K562 (cell line): ENCODE measurements around the gene RFPL4A. TPM values are rescaled to one million over a fixed set of nuclear protein-coding genes. Genes with fewer than 3 reads are reported as not detected.
"Not testable (repeated sequence)": the region's sequence is repeated elsewhere in the genome, so short reads cannot be mapped to it uniquely, and the experiment has no call there.

ENCODE experiments used
- ATAC-seq: fragments of 200-7000 bp; cut with Tn5 transposase; 3 replicates; pipeline ENCODE4 v1.9.1; 2020; ENCODE audit warnings: moderate library complexity
- BruUV-seq: library from RNA; stranded (reverse); fragments of 400-500 nt; replicated peaks from 2 replicates; lab custom pipeline; 2021; lab: Mats Ljungman, UMichigan
- CTCF ChIA-PET: fragments of 300-600 bp; formaldehyde crosslinking; extraction: SDS; loops from one replicate; lab custom pipeline; 2021; ENCODE audit warnings: low intra/inter-chr PET ratio; lab: Yijun Ruan, JAX
- POLR2A ChIA-PET: fragments of 300-600, 350-650 bp; sonication (Branson Sonifier 250); formaldehyde crosslinking; extraction: SDS; loops from one replicate; lab custom pipeline; 2021; ENCODE audit warnings: antibody characterized with exemption, inconsistent platforms; lab: Yijun Ruan, JAX
- DNase-seq, 4 experiments: peaks; one replicate each; pipeline versions ENCODE4 v3.0.0 to v3.0.0-alpha.2; 2011 to 2018; ENCODE audit warnings: low spot score in 3 of 4, mixed read lengths in 3 of 4; ENCODE audit errors: extremely low read depth in 1 of 4
- FAIRE-seq: peaks from 2 replicates; lab custom pipeline; 2011; peaks lifted over from hg19 to GRCh38; lab: Jason Lieb, UNC
- H2AFZ ChIP-seq: 2 replicates; pipeline ENCODE4 v1.6.0; 2011; ENCODE audit warnings: low read depth, low read length, control low read depth, inconsistent platforms
- H3K27ac ChIP-seq: fragments of 200-600 bp; 3 replicates; pipeline ENCODE4 v1.8.0; 2011; ENCODE audit warnings: low read depth, mild to moderate bottlenecking, control low read depth, inconsistent platforms, low read length, moderate library complexity, mixed read lengths; ENCODE audit errors: extremely low read depth
- H3K27me3 ChIP-seq, 2 experiments: fragments of 300-600 bp in 1 of 2; 2 replicates in 1 of 2; 3 replicates in 1 of 2; pipeline versions ENCODE4 v1.6.0 to v1.8.0; 2011; ENCODE audit warnings: inconsistent platforms in 2 of 2, low read length in 2 of 2, mild to moderate bottlenecking in 1 of 2, mixed read lengths in 1 of 2, moderate library complexity in 1 of 2; ENCODE audit not compliant: control insufficient read depth in 2 of 2, insufficient read depth in 2 of 2
- H3K36me3 ChIP-seq: fragments of 300-600 bp; 3 replicates; pipeline ENCODE4 v1.8.0; 2011; ENCODE audit warnings: mild to moderate bottlenecking, low read length, inconsistent platforms; ENCODE audit not compliant: control insufficient read depth, insufficient read depth
- H3K4me1 ChIP-seq, 2 experiments: fragments of 200-600 bp in 1 of 2; replicated peaks in 1 of 2; 2 replicates in 1 of 2; 3 replicates in 1 of 2; pipeline versions ENCODE4 v1.5.1 to v1.8.0; 2011; ENCODE audit warnings: inconsistent platforms in 2 of 2, low read length in 2 of 2, mild to moderate bottlenecking in 1 of 2, mixed read lengths in 1 of 2, moderate library complexity in 1 of 2; ENCODE audit not compliant: control insufficient read depth in 2 of 2, insufficient read depth in 2 of 2
- H3K4me2 ChIP-seq: 2 replicates; pipeline ENCODE4 v1.6.1; 2011; ENCODE audit warnings: low read length, control low read depth, inconsistent platforms, mixed read lengths; ENCODE audit not compliant: insufficient read depth
- H3K4me3 ChIP-seq: fragments of 200-600 bp; sonication (generic), shearing (Covaris generic); 2 replicates; pipeline ENCODE4 v1.5.1; 2016; ENCODE audit warnings: control low read depth, inconsistent platforms
- H3K79me2 ChIP-seq: fragments of 200-600 bp; 3 replicates; pipeline ENCODE4 v1.8.0; 2011; ENCODE audit warnings: low read length, inconsistent platforms; ENCODE audit not compliant: control insufficient read depth, insufficient read depth
- H3K9ac ChIP-seq, 2 experiments: 2 replicates each; pipeline versions ENCODE4 v1.6.0 to v1.6.1; 2011; ENCODE audit warnings: low read depth in 2 of 2, low read length in 2 of 2, control low read depth in 1 of 2, inconsistent platforms in 1 of 2, mild to moderate bottlenecking in 1 of 2, mixed read lengths in 1 of 2; ENCODE audit not compliant: insufficient read depth in 1 of 2
- H3K9me1 ChIP-seq: one replicate; pipeline ENCODE4 v1.6.0; 2011; ENCODE audit warnings: inconsistent platforms, mild to moderate bottlenecking, low read length, moderate library complexity; ENCODE audit not compliant: control insufficient read depth, insufficient read depth
- H3K9me3 ChIP-seq: replicated peaks from 2 replicates; pipeline ENCODE4 v1.5.1; 2011; ENCODE audit warnings: low read depth, low read length, inconsistent platforms; ENCODE audit not compliant: control insufficient read depth, insufficient read depth
- H4K20me1 ChIP-seq: replicated peaks from 2 replicates; pipeline ENCODE4 v1.6.1; 2011; ENCODE audit warnings: low read length, inconsistent platforms, mixed read lengths; ENCODE audit not compliant: control insufficient read depth, insufficient read depth
- FOXK2 ChIP-seq, 2 experiments: fragments of 450-650 bp; IDR thresholded peaks in 1 of 2; conservative IDR thresholded peaks in 1 of 2; 2 replicates each; pipeline ENCODE4 v1.6.1; 2016; ENCODE audit warnings: low read depth in 2 of 2, mild to moderate bottlenecking in 1 of 2
- MAX ChIP-seq: sonication (generic); formaldehyde crosslinking; IDR thresholded peaks from 2 replicates; pipeline ENCODE4 v1.9.0; 2022; ENCODE audit warnings: mild to moderate bottlenecking, missing genetic modification reagents
- MEF2A ChIP-seq: IDR thresholded peaks from 2 replicates; pipeline ENCODE4 v1.6.1; 2011; ENCODE audit warnings: low read depth, mild to moderate bottlenecking, low read length, moderate library complexity; ENCODE audit not compliant: control insufficient read depth
- RBM25 ChIP-seq: fragments of 200-400 bp; formaldehyde crosslinking; IDR thresholded peaks from 2 replicates; pipeline ENCODE4 v1.6.1; 2018; ENCODE audit warnings: low read length, low read depth, moderate library complexity; ENCODE audit not compliant: severe bottlenecking
- STAT6 ChIP-seq: sonication (generic); formaldehyde crosslinking; IDR thresholded peaks from 2 replicates; pipeline ENCODE4 v1.8.1; 2023; ENCODE audit warnings: mild to moderate bottlenecking, missing genetic modification reagents
- ZNF146 ChIP-seq: IDR thresholded peaks from one replicate; pipeline ENCODE4 v1.6.1; 2018; ENCODE audit warnings: missing compliant biosample characterization; ENCODE audit not compliant: unreplicated experiment
- ZNF212 ChIP-seq: fragments of 450-650 bp; formaldehyde crosslinking; IDR thresholded peaks from 2 replicates; pipeline ENCODE4 v1.4.0; 2020; ENCODE audit warnings: mild to moderate bottlenecking
- WGBS: fragments of 100-300 bp; shearing (Covaris generic); methylation state at CpG from one replicate; pipeline ENCODE4 v1.1.6; 2016; ENCODE audit warnings: low coverage, mixed read lengths; ENCODE audit not compliant: insufficient coverage; ENCODE audit errors: missing lambda C conversion rate; 5-methylcytosine and 5-hydroxymethylcytosine counted together
- in situ Hi-C: fragments of 300-500 bp; cut with MboI; formaldehyde crosslinking; loops from 4 replicates; pipeline ENCODE4 v1.15.0; 2018; ENCODE audit warnings: inconsistent platforms, mixed read lengths
- intact Hi-C: fragments of 100-400 bp; cut with micrococcal nuclease; formaldehyde crosslinking; loops from 2 replicates; pipeline ENCODE4 v1.14.2; 2022
- polyA plus RNA-seq, 8 experiments: library from polyadenylated mRNA; depleted of rRNA in 4 of 8; stranded (reverse) in 5 of 8; unstranded in 3 of 8; fragments of >200 nt; fragmentation: Nextera tagmentation in 2 of 8; fragmentation: Illumina TruSeq in 1 of 8; extraction: Ambion mirVana in 2 of 8; extraction: Trizol in 1 of 8; gene quantifications; 2 replicates each; pipeline versions ENCODE4 v1.2.1 to v1.2.3, GENCODE V29; 2011 to 2014; ENCODE audit warnings: inconsistent platforms in 1 of 8, missing spikeins in 1 of 8
- total RNA-seq, 7 experiments: library from RNA; depleted of rRNA in 6 of 7; stranded (reverse); fragments of >200 nt in 6 of 7; fragmentation: Illumina TruSeq in 2 of 7; extraction: Trizol in 2 of 7; gene quantifications; 2 replicates each; pipeline versions ENCODE4 v1.2.1 to v1.2.3, GENCODE V29; 2011 to 2021; ENCODE audit warnings: low replicate concordance in 1 of 7

RFPL4A gene
- total and polyA plus RNA-seq, 9 of the 15 experiments (the other 6 are each of a cell fraction or from before 2014, with no cell fraction given): 0.13 to 1.1 (median 0.23) TPM; not detected in 1

GRCh38 chr19:55756808-55757207, 2.1 kb upstream of the RFPL4A start:
- H3K4me1 ChIP-seq, H4K20me1 ChIP-seq, in situ Hi-C loops, H3K27ac ChIP-seq, H3K4me3 ChIP-seq, H3K9me1 ChIP-seq, H3K36me3 ChIP-seq, H3K79me2 ChIP-seq, H2AFZ ChIP-seq, ATAC-seq, BruUV-seq, H3K9me3 ChIP-seq, CTCF ChIA-PET, H3K4me2 ChIP-seq, POLR2A ChIA-PET, intact Hi-C loops, H3K9ac ChIP-seq, FAIRE-seq, DNase-seq: not testable (repeated sequence)
- H3K27me3 ChIP-seq: peaks cover 14 to 27% of the 10 kb centered on the region in 2 experiments
- WGBS: 19% methylated on average over 4 of the region's 4 CpGs
- TF ChIP-seq RBM25: peak; percentile 51
- peak; percentile 81 for TF ChIP-seq ZNF146 (CRISPR knock-in tag)

GRCh38 chr19:55766466-55766865, 7.6 kb downstream of the RFPL4A start:
- no peak overlapping the region for H3K4me2 ChIP-seq
- in situ Hi-C loops: no loop called here
- no peak overlapping the region for H2AFZ ChIP-seq
- no peaks in the 10 kb centered on the region for H3K9me3 ChIP-seq
- FAIRE-seq (no peak), DNase-seq (no peak), ATAC-seq (no peak)
- H3K27ac ChIP-seq: no peak overlapping the region
- H3K9ac ChIP-seq: no peak overlapping the region
- BruUV-seq: no TSS peak
- no peaks in the 10 kb centered on the region for H4K20me1 ChIP-seq
- intact Hi-C loops: no loop called here
- H3K4me1 ChIP-seq: no peaks in the 10 kb centered on the region
- ChIA-PET POLR2A (no interaction called here), CTCF (no interaction called here)
- no peaks in the 10 kb centered on the region for H3K79me2 ChIP-seq
- H3K4me3 ChIP-seq: no peak overlapping the region
- no peaks in the 10 kb centered on the region for H3K36me3 ChIP-seq
- no peaks in the 10 kb centered on the region for H3K9me1 ChIP-seq
- H3K27me3 ChIP-seq: peaks cover 8% of the 10 kb centered on the region in 2 experiments; a peak in 4 of 5 replicates
- WGBS: 0% methylated on average over 6 of the region's 7 CpGs
- no peak for TF ChIP-seq MAX
- no peak for TF ChIP-seq STAT6 (CRISPR knock-in tag)
- no peak for TF ChIP-seq MEF2A
- no peak for TF ChIP-seq FOXK2 (conservative IDR thresholded peaks at IDR 0.05 in 1 of 2, IDR thresholded peaks at IDR 0.05 in 1 of 2; ENCODE audit: low read depth in 2 of 2)
- no peak for TF ChIP-seq ZNF212 (CRISPR knock-in tag)
